Adrenal gland (tissue), 12 donors: ENCODE results near the gene CALML3. TPM values are rescaled to one million over a fixed set of nuclear protein-coding genes. Genes with fewer than 3 reads are reported as not detected.

Source experiments
- DNase-seq, 7 donors: peaks; one replicate each; pipeline ENCODE4 v3.0.0-alpha.2; 2019 to 2020
- H3K27ac ChIP-seq, 5 donors: fragments of 200-600 bp; sonication (generic) in 4 of 5; 1 replicate in 3 of 5; 2 replicates in 2 of 5; pipeline versions ENCODE4 v1.5.1 to v1.8.0; 2016 to 2020; ENCODE audit warnings: mild to moderate bottlenecking in 1 of 5
- H3K27me3 ChIP-seq: fragments of 200-600 bp; 2 replicates; pipeline ENCODE4 v1.8.0; 2021
- H3K36me3 ChIP-seq, 2 donors: fragments of 200-600 bp; replicated peaks in 1 of 2; 1 replicate in 1 of 2; 2 replicates in 1 of 2; pipeline versions ENCODE4 v1.5.1 to v1.8.0; 2018 to 2022
- H3K4me1 ChIP-seq, 2 donors: fragments of 200-600 bp; replicated peaks in 1 of 2; 1 replicate in 1 of 2; 2 replicates in 1 of 2; pipeline versions ENCODE4 v1.5.1 to v1.8.0; 2018 to 2021
- H3K4me3 ChIP-seq, 4 donors: fragments of 200-600 bp; sonication (generic) in 3 of 4; one replicate each; pipeline ENCODE4 v1.5.1; 2016 to 2018
- H3K9me3 ChIP-seq, 3 donors: fragments of 200-600 bp; sonication (generic) in 1 of 3; replicated peaks in 1 of 3; 1 replicate in 2 of 3; 2 replicates in 1 of 3; pipeline versions ENCODE4 v1.5.1 to v1.8.0; 2016 to 2021
- POLR2A ChIP-seq, 2 donors: fragments of 450-650 bp; IDR thresholded peaks; one replicate each; pipeline ENCODE4 v1.6.1; 2017; ENCODE audit warnings: antibody characterized with exemption in 2 of 2, mild to moderate bottlenecking in 2 of 2, moderate library complexity in 1 of 2
- WGBS, 4 donors: extraction: QIAGEN DNeasy Blood & Tissue Kit in 2 of 4; methylation state at CpG; one replicate each; pipeline versions ENCODE4 v1.1.5 to v1.1.7; 2013 to 2017; 5-methylcytosine and 5-hydroxymethylcytosine counted together
- intact Hi-C, 2 donors: fragments of 100-400 bp; cut with DNase I; formaldehyde crosslinking; loops; one replicate each; pipeline versions ENCODE4 v1.14.1 to v1.15.0; 2022 to 2023
- polyA plus RNA-seq, 3 donors: library from polyadenylated mRNA; stranded (reverse); fragments of 200-250 nt in 2 of 3; fragments of 350-450 nt in 1 of 3; fragmentation: Illumina TruSeq in 1 of 3; extraction: RNeasy Lipid Tissue Mini Kit (QIAGEN cat#74804) in 1 of 3; gene quantifications; one replicate each; pipeline ENCODE4 v1.2.3, GENCODE V29; 2013 to 2014
- total RNA-seq, 9 donors: library from RNA; depleted of rRNA in 4 of 9; stranded (reverse); fragments of >200 nt in 4 of 9; fragments of 120-200 nt in 1 of 9; fragmentation: NEBNext Ultra II Directional in 1 of 9; extraction: Animal tissue kit (Norgen Biotek cat#: 25700) in 1 of 9; gene quantifications; one replicate each; pipeline versions ENCODE4 v1.1.0 to v1.2.4, GENCODE V29; 2013 to 2023
- TF ChIP-seq, protein P1 (sequence below), 6 experiments: fragments of 450-650 bp in 4 of 6; fragments of 200-600 bp in 2 of 6; sonication (generic) in 1 of 6; IDR thresholded peaks; 1 replicate in 5 of 6; 2 replicates in 1 of 6; pipeline versions ENCODE4 v1.5.1 to v1.8.0; 2016 to 2021; ENCODE audit warnings: antibody characterized with exemption in 6 of 6, mild to moderate bottlenecking in 2 of 6, moderate library complexity in 1 of 6
- donor health status: healthy with polysubstance abuse.
- donor health status: Bipolar disorder and iron deficiency.
- donor health status: DM: yes; HTN: yes; CAD: no.
- donor health status: DM: no; HTN: no; CAD: no.
- donor health status: DM: no; HTN: no; CAD: no.
- donor health status: DM: yes; HTN: yes; CAD: no.

CALML3 gene
- total and polyA plus RNA-seq, 12 donors, result 0.07 TPM; not detected in 11

DNA sequence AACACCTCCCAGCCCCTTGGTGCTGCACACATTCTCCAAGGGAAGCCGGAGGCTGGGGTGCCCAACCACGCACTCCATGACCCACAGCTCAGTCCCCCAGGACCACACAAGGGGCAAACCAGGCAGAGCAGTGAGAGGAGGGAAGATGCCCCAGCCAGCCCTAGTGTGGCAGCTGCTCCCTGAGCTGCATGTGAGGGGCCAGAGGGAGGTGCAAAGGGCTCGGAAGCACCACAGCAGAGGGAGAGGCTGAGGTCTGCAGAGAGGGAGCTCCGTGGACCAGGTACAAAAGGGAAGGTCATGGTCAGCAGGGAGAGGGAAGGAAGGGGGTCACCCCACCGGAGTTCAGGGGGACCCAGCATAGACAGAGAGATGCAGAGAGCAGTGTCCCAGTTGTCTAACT, 23.9 kb upstream of the CALML3 start:
- intact Hi-C loops, result no loop called here
- no peak overlapping the region for H3K27ac ChIP-seq
- H3K36me3 ChIP-seq, result no peaks in the 10 kb centered on the region
- H3K27me3 ChIP-seq, result no peaks in the 10 kb centered on the region
- 63 to 70% (median 69%) methylated on average over 4 to 5 of the region's 5 CpGs for WGBS, 4 donors
- no peak for DNase-seq
- no peak overlapping the region for H3K4me3 ChIP-seq
- H3K9me3 ChIP-seq, result no peaks in the 10 kb centered on the region
- H3K4me1 ChIP-seq, result no peaks in the 10 kb centered on the region
- TF ChIP-seq POLR2A (IDR thresholded peaks at IDR 0.05), result no peak
- TF ChIP-seq, protein P1, sequence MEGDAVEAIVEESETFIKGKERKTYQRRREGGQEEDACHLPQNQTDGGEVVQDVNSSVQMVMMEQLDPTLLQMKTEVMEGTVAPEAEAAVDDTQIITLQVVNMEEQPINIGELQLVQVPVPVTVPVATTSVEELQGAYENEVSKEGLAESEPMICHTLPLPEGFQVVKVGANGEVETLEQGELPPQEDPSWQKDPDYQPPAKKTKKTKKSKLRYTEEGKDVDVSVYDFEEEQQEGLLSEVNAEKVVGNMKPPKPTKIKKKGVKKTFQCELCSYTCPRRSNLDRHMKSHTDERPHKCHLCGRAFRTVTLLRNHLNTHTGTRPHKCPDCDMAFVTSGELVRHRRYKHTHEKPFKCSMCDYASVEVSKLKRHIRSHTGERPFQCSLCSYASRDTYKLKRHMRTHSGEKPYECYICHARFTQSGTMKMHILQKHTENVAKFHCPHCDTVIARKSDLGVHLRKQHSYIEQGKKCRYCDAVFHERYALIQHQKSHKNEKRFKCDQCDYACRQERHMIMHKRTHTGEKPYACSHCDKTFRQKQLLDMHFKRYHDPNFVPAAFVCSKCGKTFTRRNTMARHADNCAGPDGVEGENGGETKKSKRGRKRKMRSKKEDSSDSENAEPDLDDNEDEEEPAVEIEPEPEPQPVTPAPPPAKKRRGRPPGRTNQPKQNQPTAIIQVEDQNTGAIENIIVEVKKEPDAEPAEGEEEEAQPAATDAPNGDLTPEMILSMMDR (IDR thresholded peaks at IDR 0.05), result no peak

DNA sequence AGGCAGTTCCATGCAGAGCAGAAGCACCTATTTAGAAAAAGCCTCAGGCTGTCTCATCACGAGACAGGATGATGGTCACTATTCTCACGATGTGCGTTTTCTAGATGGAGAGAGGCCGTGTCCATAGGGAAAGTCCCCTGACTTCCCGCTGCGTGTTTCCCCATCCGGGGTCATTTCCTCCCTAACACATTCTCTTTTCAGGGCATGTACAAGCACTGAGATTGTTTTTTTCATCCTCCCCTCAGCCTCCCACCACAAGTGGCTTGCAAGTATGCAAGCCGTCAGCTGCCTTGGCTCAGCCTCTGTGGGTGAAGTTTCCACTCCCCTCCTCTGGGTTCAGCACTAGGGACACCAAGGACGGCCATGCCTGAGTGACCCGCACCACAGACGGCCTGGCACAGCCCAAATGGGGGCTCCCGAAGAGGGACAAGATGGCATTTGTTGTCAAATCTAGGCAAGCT, 22.7 kb upstream of the CALML3 start:
- no peak for DNase-seq
- no peaks in the 10 kb centered on the region for H3K9me3 ChIP-seq
- H3K36me3 ChIP-seq, result no peaks in the 10 kb centered on the region
- 58 to 70% (median 66%) methylated on average over 10 to 12 of the region's 12 CpGs for WGBS, 4 donors
- H3K27me3 ChIP-seq, result no peaks in the 10 kb centered on the region
- intact Hi-C loops, result no loop called here
- H3K27ac ChIP-seq, result no peak overlapping the region
- H3K4me1 ChIP-seq, result no peaks in the 10 kb centered on the region
- TF ChIP-seq, protein P1 (IDR thresholded peaks at IDR 0.05), result no peak
- TF ChIP-seq POLR2A (IDR thresholded peaks at IDR 0.05), result no peak
- no peak overlapping the region for H3K4me3 ChIP-seq

DNA sequence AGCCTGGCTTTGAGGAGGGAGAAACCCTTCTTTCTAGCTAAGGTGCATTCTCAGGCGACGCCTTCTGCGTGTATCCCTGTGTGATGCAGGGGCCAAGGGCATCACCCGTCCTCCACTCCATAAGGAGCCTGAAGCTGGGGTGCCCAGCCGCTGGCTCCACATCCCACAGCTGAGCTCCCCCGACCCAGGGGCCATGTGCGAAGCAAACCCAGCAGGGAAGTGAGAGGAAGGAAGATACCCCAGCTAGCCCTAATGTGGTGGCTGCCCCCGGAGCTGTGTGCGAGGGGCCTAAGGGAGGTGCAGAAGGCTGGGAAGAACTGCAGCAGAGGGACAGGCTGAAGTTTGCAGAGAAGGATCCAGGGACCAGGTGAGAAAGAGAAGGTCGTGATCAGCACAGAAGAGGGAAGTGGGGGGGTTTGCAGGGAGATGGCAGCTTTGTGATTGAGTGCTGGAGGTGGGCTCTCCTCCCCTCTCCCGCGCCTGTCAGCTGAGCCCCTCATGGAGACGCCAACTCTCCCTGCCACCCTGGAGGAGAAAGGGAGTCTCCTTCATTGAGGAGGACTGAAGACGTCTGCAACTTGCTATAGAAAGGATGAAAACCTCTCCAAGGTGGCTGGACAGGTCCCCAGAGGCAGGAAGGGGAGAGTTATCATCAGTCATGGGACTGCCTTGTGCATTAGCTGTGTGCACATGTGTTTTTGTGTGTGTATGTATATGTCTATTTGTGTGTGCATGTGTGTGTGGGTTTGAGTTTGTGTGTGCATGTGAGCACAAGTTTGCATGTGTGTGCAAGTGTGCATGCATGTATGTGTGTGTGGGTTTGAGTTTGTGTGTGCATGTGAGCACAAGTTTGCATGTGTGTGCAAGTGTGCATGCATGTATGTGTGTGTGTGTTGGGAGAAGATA, 21.9 kb upstream of the CALML3 start:
- Histone ChIP-seq H3K27ac (no peak overlapping the region), H3K9me3 (no peaks in the 10 kb centered on the region), H3K27me3 (no peaks in the 10 kb centered on the region), H3K36me3 (no peaks in the 10 kb centered on the region), H3K4me1 (no peaks in the 10 kb centered on the region), H3K4me3 (no peak overlapping the region)
- 64 to 73% (median 68%) methylated on average over 8 to 14 of the region's 14 CpGs for WGBS, 4 donors
- DNase-seq, result no peak
- intact Hi-C loops, result no loop called here
- no peak for TF ChIP-seq POLR2A (IDR thresholded peaks at IDR 0.05)
- TF ChIP-seq, protein P1 (IDR thresholded peaks at IDR 0.05), result no peak

DNA sequence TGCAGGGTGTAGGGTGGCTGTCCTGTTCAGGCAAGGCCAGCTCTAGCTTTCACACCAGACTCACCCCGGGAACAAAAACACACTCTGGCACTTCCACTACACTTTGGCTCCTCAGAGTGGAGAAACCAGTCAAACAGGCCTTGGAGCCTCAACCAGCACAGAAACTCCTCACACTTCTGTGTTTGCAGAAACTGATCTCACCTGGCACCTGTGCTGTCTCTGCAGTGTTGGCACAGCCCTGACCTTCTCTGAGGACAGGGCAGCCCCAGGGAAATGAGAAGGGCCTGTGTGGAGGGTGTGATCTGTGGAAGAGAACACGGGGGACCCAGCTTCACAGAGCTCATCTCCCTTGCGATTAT, 21.3 kb upstream of the CALML3 start:
- TF ChIP-seq, protein P1 (IDR thresholded peaks at IDR 0.05), result no peak
- TF ChIP-seq POLR2A (IDR thresholded peaks at IDR 0.05), result no peak
- Histone ChIP-seq H3K4me3 (no peak overlapping the region), H3K27ac (no peak overlapping the region), H3K27me3 (no peaks in the 10 kb centered on the region), H3K36me3 (no peaks in the 10 kb centered on the region), H3K4me1 (no peaks in the 10 kb centered on the region), H3K9me3 (no peaks in the 10 kb centered on the region)
- DNase-seq, result no peak
- 70 to 95% (median 85%) methylated on average over 3 of the region's 3 CpGs for WGBS, 4 donors
- intact Hi-C loops, result no loop called here
